ENCODE data around the gene TIAM1.

The TIAM1 gene

GRCh38 chr21:31326522-31327242 lies 17.4 kb downstream of the TIAM1 start:
- DNase-seq: peak; percentile 85 to 90

GRCh38 chr21:31318971-31319370 lies 25.1 kb downstream of the TIAM1 start:
- DNase-seq: no peak

GRCh38 chr21:31317688-31318087 lies 26.4 kb downstream of the TIAM1 start:
- no peak for DNase-seq

DNA sequence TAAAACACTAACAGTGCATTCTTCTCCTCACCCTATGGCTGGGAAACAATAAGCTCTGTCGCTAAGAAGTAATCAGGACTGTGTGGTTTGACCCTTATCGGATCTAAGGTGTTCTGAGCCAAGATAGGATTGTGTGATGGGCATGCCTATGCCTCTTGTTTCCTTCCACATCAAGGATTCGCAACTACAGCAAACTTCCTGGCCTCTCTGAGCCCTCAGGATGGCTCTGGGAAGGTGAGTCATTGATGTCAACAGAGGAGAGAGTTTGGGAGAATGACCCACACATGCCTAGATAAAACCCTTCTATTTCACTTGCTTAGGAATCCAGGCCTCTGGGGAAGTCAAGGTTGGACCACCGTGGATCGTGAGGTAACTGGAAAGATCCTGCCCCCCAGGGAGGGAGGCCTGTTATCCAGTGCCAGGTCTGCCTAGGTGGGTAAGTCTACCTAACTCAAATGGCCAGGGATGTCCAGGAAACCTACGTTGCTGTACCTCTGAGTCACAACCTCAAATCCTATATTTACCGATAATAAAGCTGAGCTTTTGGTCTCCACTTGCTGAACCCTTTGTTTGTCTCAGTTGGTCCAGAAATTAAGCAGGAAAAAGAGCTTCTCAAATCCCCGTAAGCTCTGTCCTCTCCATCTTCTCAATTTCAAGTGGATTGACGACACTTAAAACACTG lies 27.4 kb downstream of the TIAM1 start:
- DNase-seq: no peak

DNA sequence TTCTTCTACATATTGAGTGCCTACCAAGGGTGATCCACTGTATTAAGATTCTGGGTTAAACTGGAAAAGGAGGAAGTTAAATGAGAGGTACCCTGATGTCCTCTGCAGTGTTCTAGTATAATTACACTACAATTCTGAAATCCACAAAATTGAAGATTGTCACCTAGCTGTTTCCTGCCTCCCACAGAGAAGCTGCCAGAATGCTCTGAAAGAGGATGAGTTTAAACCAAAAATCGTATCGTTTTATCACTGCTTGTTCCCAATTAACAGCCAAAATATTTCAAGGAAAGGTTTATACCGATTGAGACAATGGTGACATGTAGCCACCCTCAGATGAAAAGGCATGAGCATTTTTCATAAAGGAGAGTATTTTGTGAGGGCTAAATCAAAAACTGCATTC lies 28.0 kb downstream of the TIAM1 start:
- DNase-seq: no peak

DNA sequence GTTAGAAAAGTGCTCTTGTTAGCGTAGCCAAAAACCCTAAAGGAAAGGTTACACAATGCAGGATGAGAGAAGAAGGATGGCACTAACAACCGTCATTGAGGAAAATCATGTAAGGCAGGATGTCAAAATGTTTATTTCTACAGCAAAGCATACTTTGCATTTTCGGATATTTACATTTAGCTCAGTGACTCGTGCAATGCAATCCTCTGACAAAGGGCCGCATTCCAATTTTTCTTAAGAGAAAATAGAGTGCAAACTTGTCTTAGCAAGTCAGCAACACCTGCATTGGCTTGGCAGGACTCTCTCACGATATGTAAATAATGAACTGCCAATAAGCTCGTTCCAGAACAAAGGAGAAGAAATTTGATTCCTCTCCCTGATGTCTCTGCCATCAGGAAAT lies 33.3 kb downstream of the TIAM1 start:
- DNase-seq: no peak

DNA sequence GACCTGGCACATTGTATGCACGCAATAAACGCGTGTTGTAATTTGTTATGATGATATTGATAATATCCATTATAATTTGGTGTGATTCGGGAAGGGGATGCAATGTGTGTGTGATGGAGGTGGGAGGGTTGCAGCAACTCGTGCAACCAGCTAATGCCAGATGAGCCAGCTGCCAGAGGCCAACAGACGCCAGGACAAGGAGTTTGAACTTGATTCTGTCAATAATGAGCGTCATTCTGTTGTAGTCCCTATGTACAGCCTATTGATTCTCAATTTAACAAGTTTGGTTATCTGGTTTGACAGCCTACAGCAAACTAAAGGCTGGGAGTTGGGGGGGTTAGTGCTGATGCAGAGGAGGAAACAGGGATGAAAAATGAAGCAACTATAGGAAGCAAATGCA lies 35.5 kb downstream of the TIAM1 start:
- DNase-seq: no peak

- no peak for DNase-seq
These were observed 38.2 kb downstream of the TIAM1 start for GRCh38 chr21:31305888-31306287.

GRCh38 chr21:31299291-31300147 lies 44.5 kb downstream of the TIAM1 start:
- DNase-seq: no peak

GRCh38 chr21:31298618-31299269 lies 45.3 kb downstream of the TIAM1 start:
- DNase-seq: no peak

GRCh38 chr21:31297806-31298205 lies 46.3 kb downstream of the TIAM1 start:
- DNase-seq: no peak

- DNase-seq: no peak
These were observed 48.4 kb downstream of the TIAM1 start for GRCh38 chr21:31295676-31296075.

GRCh38 chr21:31294691-31295090 lies 49.4 kb downstream of the TIAM1 start:
- no peak for DNase-seq

DNA sequence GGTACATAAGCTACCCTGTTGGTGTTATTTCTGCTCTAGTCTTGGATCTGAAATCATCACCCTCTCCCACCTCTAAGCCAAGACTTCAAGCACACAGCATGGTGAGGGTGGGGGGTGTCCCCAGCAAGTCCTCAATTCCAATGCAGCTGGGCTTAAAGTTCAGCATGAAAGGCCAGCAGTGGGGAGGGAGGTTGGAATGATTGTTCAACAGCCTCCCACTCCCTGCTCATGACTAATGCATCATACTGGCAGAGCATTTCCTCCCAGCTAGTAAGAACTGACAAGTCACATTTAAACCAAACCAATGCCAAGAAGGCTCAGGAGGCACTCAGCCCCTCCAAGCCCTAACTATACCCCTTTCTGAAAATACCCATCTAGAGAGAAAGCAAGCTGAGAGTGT lies 50.1 kb downstream of the TIAM1 start:
- no peak for DNase-seq

GRCh38 chr21:31290765-31291164 lies 53.3 kb downstream of the TIAM1 start:
- DNase-seq: no peak

DNA sequence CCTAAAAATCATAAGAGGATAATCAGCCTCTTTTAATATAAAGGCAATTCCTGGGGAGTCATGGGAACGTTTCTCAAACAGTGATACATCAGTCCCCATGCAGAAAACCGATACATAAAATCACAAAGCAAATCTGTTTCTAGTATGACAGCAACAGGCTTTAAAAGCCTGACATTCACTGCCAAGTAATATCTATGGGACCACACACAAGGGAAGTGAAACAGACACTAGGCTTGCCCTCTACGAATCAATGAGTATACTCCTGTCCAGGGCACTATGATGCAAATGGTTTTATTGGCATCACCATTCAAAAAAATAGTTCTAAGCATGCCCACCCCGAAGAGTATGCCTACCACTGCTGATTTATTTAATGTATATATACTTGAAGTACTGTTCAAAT lies 54.4 kb downstream of the TIAM1 start:
- DNase-seq: no peak

DNA sequence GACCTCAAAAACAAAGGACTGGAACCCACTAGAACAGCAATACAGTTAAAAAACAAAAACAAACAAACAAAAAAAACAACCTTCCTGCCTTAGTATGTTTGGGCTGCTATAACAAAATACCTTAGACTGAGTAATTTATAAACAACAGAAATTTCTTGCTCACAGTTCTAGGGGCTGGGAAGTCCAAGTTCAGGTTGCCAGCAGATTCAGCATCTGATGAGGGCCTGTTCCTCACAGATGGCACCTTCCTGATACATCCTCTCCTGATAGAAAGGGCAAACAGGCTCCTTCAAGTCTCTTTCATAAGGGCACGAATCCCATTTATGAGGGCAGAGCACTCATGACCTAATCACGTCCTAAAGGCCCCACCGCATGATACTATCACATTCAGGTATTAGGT lies 55.9 kb downstream of the TIAM1 start:
- no peak for DNase-seq

DNA sequence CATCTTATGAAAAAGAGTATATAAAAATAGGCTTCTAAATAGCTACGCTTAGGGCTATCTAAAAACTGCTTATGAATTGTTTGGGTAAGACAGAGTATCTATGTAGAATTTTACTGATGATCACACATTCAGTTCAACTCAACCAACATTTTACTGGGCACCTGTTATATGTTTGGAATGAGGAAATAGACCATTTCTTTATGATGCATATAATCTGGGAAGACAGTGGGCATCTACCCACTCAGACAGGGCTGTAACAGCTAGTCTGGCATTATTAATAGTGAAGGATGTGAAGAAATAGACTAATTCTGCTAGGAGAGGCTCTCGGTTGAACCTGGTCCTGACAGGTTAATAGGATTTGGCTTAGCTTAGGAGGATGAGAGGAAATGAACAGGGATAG lies 56.9 kb downstream of the TIAM1 start:
- DNase-seq: no peak

DNA sequence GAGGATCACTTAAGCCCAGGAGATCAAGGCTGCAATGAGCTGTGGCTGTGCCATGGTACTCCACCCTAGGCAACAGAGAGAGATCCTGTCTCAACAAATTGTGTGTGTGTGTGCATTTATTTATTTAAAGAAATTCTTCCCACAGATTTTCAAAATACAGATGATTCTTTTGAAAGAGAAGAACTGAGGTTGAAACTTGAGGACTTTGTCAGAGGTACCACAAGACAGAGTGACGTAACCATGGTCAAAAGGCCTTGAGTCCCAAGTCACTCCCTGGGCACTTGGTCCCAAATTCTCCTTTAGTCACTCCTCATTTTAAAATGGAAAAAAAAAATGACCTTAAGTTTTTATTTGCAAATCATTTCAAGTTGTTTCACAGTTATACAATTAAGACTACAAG lies 57.4 kb downstream of the TIAM1 start:
- DNase-seq: no peak

- no peak for DNase-seq
These were observed 59.2 kb downstream of the TIAM1 start for GRCh38 chr21:31284797-31285397.

- DNase-seq: no peak
These were observed 61.0 kb downstream of the TIAM1 start for GRCh38 chr21:31283025-31283424.

- DNase-seq: no peak
These were observed 61.9 kb downstream of the TIAM1 start for GRCh38 chr21:31282095-31282709.
